NCI-H524 treated with DMSO at 0.1 percent for 48 hours (cell line): ENCODE results near the gene SERPINB3.
A peak's percentile ranks its signal among the peaks of the same experiment; 100 is the strongest.
"Not testable (repeated sequence)": the region's sequence is repeated elsewhere in the genome, so short reads cannot be mapped to it uniquely, and the experiment has no call there.

Experiments
- DNase-seq: peaks from one replicate; lab custom pipeline; 2025; lab: John Stamatoyannopoulos, UW

Gene SERPINB3

DNA sequence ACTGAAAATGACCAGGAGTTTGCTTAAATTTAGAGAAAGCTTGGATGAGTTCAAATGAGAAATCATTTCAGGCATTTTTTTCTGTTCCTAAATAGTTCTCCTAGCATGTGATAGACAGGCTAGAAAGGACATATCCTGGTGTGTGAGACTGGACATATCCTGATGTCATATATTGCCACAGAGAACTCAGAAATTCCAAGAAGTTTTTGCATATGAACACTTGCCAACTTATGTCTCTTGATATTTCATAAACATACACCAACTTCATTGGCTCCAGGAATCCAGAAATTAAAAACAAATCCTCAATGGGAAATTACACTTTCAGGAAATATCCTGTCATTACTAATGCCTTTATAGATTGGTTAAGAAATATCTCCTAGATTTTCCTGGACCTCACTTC is 14.8 kb downstream of the SERPINB3 start:
- DNase-seq: no peak

DNA sequence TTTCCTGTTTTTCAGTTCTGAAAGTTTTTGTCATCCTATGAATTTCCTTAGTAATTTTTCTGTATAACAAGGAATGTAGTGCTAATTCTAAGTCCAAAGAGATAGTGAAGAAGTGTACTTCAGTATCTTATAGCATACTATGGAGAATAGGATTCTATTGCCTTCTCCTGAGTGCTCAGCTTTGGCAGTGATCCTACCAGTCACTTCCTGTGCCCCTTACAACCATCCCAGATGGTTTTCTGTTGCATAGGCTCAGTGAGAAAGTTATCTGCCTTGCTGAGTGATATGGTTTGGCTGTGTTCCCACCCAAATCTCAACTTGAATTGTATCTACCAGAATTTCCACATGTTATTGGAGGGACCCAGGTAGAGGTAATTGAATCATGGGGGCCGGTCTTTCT is 17.0 kb downstream of the SERPINB3 start:
- not testable (repeated sequence) for DNase-seq

DNA sequence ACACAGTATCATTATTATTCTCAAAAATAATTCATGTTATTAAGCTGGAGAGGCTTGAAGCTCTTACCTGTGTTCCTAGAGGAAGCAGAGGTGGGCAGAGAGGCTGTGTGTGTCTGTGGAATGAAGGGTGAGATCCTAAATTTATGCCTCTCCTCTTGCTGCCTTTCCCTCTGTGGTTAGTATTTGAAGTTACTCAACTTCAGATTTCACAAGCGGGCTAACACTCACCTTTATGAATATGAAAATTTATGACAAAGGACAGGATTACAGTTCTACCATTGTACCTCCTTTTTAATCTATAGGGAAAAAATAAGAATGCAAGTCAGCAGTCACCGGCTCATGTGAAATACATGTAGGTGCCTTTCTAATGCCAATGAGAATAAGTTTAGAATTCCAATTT is 17.6 kb downstream of the SERPINB3 start, which contains the start of gene SERPINB4:
Gene SERPINB4 (minus strand): TSS at position 115 of the 400 bp plus-strand sequence. CDS start 679 bp downstream, outside the sequence.
- DNase-seq: not testable (repeated sequence)

DNA sequence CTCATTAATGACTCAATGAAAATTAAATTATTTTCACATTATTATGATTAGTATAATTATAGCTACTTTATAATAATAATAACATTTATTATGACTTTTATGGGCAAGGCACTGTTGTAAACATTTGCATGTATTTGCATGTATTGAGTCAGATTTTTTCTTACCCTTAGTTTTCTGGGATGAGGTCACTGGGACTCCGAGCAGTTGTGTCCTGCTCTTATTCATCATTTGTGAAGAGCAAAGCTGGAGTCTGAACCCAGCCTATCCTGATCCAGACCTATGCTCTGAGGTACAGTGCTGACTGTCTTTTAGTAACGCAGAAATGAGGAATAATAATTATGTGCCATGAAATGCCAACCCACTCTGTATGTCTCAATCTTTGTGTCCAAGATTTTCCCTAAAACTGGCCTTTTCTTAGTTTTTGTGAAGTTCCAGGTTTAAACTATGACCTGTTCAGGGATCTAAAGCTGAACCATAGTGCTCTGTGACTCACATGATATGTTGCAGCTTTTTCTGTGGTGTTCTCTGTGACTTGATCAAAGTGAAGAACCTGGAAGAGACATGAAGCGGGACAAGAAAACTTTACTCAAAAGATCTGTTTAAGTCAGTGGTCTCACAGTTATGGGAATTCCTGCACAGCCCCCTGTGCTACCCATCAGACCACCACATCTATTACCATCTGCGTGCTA is 18.9 kb downstream of the SERPINB3 start:
- not testable (repeated sequence) for DNase-seq

DNA sequence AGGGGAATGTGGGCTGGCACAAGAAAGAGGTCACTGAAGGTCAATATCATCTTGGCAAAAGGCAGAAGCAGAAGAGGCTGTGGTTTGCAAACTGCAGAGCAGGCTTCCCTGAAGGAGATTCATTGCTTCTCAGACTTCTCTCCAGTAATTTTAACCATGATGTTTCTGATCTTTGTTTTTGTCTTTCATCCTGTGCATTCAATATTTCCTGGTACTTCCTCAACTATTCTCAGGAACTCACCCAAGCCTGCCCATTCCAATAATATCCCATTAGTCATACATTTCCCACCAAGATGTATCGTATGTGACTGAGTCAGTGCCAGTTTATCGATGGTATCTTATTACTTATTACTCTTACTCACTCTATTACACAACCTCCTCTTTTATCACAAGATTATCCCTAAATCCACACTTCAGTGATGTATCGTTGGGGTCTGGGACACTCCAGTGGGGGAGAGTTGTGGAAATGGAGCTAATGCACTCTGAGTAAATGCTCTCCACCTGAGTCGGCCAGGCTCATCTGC is 20.5 kb downstream of the SERPINB3 start:
- not testable (repeated sequence) for DNase-seq

DNA sequence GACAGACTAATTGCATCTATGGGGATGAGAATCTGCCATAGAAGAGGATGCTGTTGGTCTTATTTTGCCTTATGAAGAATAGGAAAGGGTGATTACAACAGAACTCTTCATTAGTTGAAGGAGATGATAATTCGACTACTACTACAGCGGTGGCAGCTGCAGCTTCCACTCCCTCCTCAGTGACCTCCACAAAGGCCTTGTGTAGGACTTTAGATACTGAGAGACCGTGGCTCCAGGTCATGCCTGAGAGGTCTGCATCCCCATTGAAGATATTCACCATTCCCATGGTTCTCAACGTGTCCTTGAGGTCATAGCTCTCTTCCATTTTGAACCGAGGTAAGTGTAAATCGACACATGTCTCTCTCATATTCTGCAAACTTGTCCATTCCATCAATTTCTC is 24.0 kb downstream of the SERPINB3 start:
- no peak for DNase-seq

DNA sequence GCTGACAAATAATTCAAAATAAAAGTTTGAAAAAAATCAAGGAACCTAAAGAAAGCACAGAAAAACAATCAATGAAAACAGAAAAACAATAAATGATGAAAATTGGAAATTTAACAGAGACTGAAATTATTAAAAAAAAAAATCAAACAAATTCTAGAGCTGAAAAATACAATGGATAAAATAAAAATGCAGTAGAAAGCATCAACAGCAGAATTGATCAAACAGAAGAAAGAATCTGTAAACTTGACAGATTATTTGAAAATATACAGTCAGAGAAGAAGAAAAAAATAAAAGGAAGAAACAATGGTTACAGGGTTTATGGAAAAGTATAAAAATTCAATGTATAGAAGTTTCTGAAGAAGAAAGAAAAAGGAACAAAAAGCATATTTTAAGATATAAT is 33.9 kb downstream of the SERPINB3 start:
- DNase-seq: no peak

DNA sequence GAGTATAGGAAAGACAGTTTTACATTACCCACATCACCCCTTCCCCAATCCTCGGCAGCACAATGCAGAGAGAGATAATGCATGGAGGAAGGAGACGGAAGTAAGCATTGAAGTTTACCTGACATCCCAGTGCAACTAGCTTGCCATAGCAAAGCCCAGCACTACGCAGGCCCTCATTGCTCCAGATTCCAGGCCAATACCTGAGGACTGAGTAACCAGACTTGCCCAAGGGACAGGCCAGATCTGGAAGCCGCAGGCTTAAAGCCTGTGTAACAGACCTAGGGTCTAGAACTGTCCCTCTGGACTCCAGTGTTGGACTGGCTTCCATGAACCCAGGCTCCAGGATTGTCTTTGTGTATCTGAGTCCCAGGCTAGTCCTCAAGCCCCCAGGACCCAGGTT is 35.3 kb downstream of the SERPINB3 start:
- DNase-seq: no peak

DNA sequence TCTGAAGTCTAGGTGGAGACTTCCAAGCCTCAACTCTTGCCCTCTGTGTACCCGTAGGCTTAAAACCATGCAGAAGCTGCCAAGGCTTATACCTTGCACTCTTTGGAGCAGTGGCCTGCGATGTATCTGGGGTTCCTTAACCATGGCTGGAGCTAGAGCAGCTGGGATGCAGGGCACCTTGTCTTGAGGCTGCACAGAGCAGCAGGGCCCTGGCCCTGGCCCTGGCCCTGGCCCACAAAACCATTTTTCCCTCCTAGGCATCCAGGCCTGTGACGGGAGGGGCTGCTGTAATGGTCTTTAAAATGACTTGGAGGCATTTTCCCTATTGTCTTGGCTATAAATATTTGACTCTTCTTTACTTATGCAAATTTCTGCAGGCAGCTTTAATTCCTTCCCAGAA is 36.8 kb downstream of the SERPINB3 start:
- no peak for DNase-seq

DNA sequence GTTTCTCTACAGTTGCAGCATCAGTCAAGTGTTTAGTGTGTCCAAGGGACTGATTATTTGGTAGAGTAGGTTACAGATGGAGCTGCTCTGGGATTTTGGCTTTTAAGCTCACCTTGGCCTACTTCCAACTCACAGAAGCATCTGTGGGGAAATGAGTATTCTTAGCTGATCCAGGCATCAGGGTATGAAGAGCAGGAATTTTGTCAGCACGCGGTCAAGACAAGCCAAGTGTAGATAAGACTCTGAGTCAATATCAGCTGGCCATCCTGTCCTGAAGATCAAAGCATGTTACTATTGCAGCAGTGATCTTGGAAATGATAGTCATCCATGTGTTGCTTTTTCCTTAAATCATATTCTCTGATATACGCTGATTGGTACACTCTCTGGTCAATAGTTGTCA is 42.0 kb downstream of the SERPINB3 start:
- DNase-seq: peak; percentile 89

DNA sequence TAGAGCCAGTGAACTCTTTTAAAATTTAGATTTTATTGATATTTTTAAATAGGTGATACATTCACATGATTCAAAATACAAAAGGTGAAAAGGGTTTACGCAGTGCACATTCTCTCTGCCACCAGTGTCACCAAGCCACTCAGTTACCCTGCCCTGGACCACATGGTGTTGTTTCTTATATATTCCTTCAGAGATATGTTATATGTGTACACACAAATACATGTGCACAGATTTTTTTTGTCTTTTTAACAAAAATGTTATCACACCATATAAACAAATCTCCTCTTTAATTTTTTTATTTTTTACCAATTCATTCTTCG is 43.8 kb downstream of the SERPINB3 start:
- no peak for DNase-seq

DNA sequence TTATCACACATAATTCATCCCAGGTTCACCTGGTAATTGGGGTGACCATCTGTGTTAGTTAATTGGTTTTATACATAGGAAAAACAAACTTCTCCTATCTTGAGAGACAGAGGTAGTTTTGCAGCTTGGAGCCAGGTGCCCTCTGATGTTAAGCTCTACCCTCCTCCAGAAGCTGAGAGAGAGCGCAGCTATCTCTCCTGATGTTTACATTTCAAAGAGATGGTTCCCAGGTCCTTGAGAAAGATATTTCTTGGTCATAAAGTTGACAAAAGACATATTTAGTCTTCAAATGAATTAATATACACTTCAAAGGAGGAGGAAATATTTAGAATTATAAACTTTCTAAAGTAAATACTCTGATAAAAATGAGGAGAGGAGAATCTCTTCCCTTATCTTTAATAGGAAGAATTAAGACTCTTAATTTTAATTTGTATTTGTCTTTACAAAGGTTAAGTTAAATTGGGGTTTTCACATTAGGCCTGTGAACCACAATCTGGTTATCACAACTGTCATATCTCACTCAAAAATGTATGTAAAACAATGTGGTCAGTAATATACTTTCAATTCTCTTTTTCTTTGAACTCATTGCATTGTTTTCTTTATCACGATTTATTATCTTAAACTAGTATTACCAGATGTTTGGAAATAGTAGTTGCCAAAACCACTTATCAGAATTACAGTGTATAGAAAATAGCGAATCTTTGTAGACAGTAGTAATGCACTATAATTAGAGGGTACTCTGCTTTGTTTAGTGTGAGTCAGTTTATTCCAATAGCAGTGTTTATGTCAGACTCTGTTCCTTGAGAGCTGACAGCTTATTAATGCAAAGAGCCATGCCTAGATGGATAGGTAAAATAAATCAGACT is 44.4 kb downstream of the SERPINB3 start:
- no peak for DNase-seq

DNA sequence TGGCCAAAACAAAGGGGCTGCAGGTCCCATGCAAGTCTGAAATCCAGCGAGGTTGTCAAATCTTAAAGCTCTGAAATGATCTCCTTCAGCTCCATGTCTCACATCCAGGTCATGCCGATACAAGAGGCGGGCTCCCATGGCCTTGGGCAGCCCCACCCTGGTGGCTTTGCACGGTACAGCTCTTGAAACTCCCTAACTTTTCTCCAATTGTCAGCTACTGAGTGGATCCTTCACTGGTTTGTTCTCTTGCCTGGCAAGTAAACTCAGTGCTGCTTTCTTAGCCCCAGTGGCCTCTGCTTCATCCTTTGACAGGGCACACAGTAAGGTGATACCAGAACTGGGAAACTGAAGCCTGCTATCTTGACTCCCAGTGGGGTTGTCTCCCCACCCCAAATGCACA is 48.3 kb downstream of the SERPINB3 start:
- DNase-seq: no peak

DNA sequence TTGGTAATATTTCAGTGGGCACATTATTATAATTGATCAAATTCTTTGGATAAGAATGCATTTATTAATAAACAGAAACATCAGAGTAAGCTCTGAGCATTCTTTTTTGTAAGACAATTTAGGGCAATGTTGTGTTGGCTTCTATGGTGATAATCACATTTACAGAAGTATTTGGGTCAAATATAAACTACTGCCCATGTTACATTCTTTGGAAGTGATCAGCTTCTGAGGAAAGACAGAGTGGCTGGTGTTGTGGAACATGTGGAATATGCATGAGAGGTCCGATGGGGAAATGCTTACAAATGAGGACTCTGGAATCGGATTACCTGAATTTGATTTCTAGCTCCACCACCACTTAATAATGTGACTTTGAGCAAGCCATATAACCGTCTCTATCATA is 55.2 kb downstream of the SERPINB3 start:
- no peak for DNase-seq
